Measurements from ENCODE around the gene FN3KRP.

Gene FN3KRP, protein sequence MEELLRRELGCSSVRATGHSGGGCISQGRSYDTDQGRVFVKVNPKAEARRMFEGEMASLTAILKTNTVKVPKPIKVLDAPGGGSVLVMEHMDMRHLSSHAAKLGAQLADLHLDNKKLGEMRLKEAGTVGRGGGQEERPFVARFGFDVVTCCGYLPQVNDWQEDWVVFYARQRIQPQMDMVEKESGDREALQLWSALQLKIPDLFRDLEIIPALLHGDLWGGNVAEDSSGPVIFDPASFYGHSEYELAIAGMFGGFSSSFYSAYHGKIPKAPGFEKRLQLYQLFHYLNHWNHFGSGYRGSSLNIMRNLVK

DNA sequence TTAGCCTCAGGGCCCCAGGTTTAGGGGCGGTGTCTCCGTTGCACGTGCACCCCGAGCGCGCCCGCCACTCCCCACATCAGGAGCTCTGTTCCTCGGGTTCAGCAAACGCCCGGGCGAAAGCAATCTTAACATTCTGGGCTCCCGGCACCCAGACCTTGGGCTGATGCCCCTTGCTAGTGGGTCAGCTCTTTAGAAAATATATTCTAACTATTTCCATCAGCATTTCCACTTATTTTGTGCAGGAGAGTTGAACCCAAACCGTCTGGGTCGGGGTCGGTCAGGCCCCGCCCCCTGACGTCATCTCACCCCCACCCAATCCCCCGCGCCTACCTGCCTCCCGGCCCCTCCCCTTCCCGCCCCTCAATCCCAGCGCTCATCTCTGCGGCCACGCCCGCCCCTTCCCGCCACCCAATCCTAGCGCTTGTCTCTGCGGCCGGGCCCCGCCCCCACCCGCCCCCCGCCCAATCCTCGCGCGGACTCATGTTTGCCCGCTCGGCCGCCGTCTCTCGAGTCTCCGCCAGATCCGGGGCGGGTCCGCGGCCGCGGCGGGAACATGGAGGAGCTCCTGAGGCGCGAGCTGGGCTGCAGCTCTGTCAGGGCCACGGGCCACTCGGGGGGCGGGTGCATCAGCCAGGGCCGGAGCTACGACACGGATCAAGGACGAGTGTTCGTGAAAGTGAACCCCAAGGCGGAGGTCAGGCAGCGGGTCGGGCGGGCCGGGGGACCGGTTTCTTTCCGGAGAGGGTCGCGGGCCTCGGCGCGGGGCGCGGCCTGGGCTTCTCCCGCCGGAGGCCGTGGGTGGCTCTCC is at the start of gene FN3KRP:
Gene FN3KRP, plus strand, starts transcription at position 504 of the 808 bp plus-strand sequence. Its CDS starts 50 bp downstream, at position 554.
- Histone ChIP-seq H3K36me3 (ENCODE audit: low read depth) (peaks cover 30% of the 10 kb centered on the region), H3K27ac (ENCODE audit: poor library complexity, severe bottlenecking) (peak within 1 kb of the TSS; percentile 33), H3K9me3 (ENCODE audit: severe bottlenecking) (no peaks in the 10 kb centered on the region), H3K4me3 (ENCODE audit: severe bottlenecking) (peak within 1 kb of the TSS; percentile 84), H3K27me3 (ENCODE audit: insufficient read depth, poor library complexity, severe bottlenecking) (no peaks in the 10 kb centered on the region), H3K4me1 (ENCODE audit: insufficient read depth, poor library complexity, severe bottlenecking) (peaks cover 5% of the 10 kb centered on the region)
- TF ChIP-seq, protein P1, sequence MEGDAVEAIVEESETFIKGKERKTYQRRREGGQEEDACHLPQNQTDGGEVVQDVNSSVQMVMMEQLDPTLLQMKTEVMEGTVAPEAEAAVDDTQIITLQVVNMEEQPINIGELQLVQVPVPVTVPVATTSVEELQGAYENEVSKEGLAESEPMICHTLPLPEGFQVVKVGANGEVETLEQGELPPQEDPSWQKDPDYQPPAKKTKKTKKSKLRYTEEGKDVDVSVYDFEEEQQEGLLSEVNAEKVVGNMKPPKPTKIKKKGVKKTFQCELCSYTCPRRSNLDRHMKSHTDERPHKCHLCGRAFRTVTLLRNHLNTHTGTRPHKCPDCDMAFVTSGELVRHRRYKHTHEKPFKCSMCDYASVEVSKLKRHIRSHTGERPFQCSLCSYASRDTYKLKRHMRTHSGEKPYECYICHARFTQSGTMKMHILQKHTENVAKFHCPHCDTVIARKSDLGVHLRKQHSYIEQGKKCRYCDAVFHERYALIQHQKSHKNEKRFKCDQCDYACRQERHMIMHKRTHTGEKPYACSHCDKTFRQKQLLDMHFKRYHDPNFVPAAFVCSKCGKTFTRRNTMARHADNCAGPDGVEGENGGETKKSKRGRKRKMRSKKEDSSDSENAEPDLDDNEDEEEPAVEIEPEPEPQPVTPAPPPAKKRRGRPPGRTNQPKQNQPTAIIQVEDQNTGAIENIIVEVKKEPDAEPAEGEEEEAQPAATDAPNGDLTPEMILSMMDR (IDR thresholded peaks at IDR 0.05; ENCODE audit: poor library complexity, severe bottlenecking): no peak
- peak; percentile 87 for ATAC-seq (ENCODE audit: low read depth)
- DNase-seq (ENCODE audit: low spot score): peak; percentile 97

DNA sequence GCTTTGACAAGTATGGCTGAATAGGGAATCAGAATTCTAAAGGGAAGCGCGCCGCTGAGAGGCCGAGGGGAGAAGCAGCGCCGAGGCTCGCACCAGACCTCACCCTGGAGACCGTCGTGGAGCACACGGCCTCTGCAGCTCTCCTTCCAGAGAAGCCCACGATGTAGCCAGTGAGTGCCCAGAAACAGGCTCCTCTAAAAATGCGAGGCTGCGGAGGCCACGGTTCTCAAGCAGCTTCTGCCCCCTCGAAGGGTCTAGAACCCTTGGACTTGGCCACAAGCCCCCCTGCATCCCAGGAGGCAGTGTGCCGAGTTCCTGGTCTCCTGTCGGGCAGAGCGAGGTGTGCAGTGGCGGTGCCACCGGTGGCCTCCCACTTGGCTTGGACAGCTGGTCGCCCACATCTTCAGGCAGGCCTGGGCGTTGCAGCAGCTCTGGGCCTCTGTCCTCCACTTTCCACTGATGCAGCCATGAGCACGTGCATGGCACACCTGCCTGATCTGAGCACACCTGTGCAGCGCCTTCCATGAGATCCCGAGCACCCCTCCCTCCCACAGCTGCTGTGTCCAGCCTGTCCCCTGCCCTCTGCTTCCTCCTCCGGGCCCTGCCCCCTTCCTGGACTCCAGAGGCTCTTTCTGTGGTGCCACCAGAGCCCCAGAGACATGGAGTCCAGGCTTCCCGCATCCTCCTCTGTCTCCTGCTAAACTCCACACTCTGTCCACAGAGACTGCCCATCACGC is 49.4 kb upstream of the FN3KRP start:
- no peaks in the 10 kb centered on the region for H3K9me3 ChIP-seq (ENCODE audit: severe bottlenecking)
- ATAC-seq (ENCODE audit: low read depth) (no peak), DNase-seq (ENCODE audit: low spot score) (no peak)
- no peaks in the 10 kb centered on the region for H3K27me3 ChIP-seq (ENCODE audit: insufficient read depth, poor library complexity, severe bottlenecking)
- no peaks in the 10 kb centered on the region for H3K4me1 ChIP-seq (ENCODE audit: insufficient read depth, poor library complexity, severe bottlenecking)
- H3K36me3 ChIP-seq (ENCODE audit: low read depth): no peaks in the 10 kb centered on the region
- no peak overlapping the region for H3K27ac ChIP-seq (ENCODE audit: poor library complexity, severe bottlenecking)
- TF ChIP-seq, protein P1 (IDR thresholded peaks at IDR 0.05; ENCODE audit: poor library complexity, severe bottlenecking): no peak
- no peak overlapping the region for H3K4me3 ChIP-seq (ENCODE audit: severe bottlenecking)

DNA sequence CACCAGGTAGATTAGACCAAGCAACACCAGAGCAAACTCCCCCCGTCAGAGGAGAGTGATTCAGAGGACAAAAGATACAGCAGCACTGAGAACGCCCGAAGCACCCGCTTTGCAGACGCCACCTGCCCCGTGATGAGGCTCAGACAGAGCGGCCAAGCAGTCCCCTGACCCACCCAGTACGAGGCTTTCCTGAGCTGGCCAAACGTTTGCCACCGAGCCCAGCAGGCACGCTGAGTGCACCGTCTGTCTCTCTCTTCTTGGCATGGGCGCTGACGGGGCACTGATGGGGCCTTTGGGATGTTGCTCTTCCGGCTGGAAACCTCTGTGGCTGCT is 48.9 kb upstream of the FN3KRP start:
- TF ChIP-seq, protein P1 (IDR thresholded peaks at IDR 0.05; ENCODE audit: poor library complexity, severe bottlenecking): no peak
- ATAC-seq (ENCODE audit: low read depth): no peak
- no peak for DNase-seq (ENCODE audit: low spot score)
- no peaks in the 10 kb centered on the region for H3K36me3 ChIP-seq (ENCODE audit: low read depth)
- no peak overlapping the region for H3K27ac ChIP-seq (ENCODE audit: poor library complexity, severe bottlenecking)
- H3K9me3 ChIP-seq (ENCODE audit: severe bottlenecking): no peaks in the 10 kb centered on the region
- no peak overlapping the region for H3K4me3 ChIP-seq (ENCODE audit: severe bottlenecking)
- H3K27me3 ChIP-seq (ENCODE audit: insufficient read depth, poor library complexity, severe bottlenecking): no peaks in the 10 kb centered on the region
- no peaks in the 10 kb centered on the region for H3K4me1 ChIP-seq (ENCODE audit: insufficient read depth, poor library complexity, severe bottlenecking)

DNA sequence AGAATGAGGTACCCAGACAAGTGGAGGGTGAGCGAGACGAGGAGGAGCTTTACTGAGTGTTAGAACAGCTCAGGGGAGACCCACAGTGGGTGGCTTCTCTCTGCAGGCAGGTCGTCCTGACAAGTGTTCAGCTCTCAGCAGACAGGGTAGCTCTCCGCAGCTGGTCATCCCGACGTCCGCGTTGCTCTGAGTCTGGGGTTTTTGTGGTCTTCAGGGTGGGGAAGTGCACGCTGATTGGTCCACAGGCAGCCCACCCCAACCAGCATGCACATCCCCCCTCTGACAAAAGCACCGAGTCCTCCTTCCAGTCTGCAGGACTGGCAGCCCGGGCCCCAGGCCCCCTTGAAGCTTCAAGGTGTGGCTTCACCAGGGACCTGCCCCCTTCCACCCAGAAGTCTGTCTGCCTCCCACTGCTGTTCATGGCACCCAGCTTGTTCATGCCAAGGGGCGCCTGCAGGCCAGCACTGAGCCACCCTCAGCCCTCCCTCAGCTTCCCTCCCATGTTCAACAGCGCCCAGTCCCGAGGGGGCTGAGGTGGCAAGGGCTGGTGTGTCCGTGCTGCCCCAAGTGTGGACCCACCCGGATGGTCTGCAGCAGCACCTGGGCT is 48.4 kb upstream of the FN3KRP start:
- TF ChIP-seq, protein P1 (IDR thresholded peaks at IDR 0.05; ENCODE audit: poor library complexity, severe bottlenecking): no peak
- H3K27ac ChIP-seq (ENCODE audit: poor library complexity, severe bottlenecking): no peak overlapping the region
- no peak; the same call in 2 of the 3 replicates for ATAC-seq (ENCODE audit: low read depth)
- no peaks in the 10 kb centered on the region for H3K4me1 ChIP-seq (ENCODE audit: insufficient read depth, poor library complexity, severe bottlenecking)
- H3K27me3 ChIP-seq (ENCODE audit: insufficient read depth, poor library complexity, severe bottlenecking): no peaks in the 10 kb centered on the region
- no peaks in the 10 kb centered on the region for H3K9me3 ChIP-seq (ENCODE audit: severe bottlenecking)
- H3K36me3 ChIP-seq (ENCODE audit: low read depth): no peaks in the 10 kb centered on the region
- H3K4me3 ChIP-seq (ENCODE audit: severe bottlenecking): no peak overlapping the region
- no peak for DNase-seq (ENCODE audit: low spot score)

Measured in RWPE2 (cell line).